Cardiac fibroblast (primary cell): ENCODE data around the gene SPIB.

Source experiments
- DNase-seq, 2 donors: peaks; one replicate each; pipeline versions ENCODE4 v3.0.0 to v3.0.0-alpha.2; 2010; ENCODE audit warnings: low read depth in 2 of 2
- H3K4me3 ChIP-seq, 2 donors: replicated peaks in 1 of 2; 1 replicate in 1 of 2; 2 replicates in 1 of 2; pipeline ENCODE4 v1.5.1; 2011; ENCODE audit warnings: low read depth in 2 of 2, low read length in 2 of 2, mild to moderate bottlenecking in 2 of 2, moderate library complexity in 1 of 2
- CTCF ChIP-seq: IDR thresholded peaks from one replicate; pipeline ENCODE4 v1.5.1; 2011; ENCODE audit warnings: low read depth, mild to moderate bottlenecking, low read length, inconsistent platforms

Gene SPIB

GRCh38 chr19:50393589-50393988, 25.1 kb upstream of the SPIB start:
- H3K4me3 ChIP-seq: no peak overlapping the region
- no peak for DNase-seq

DNA sequence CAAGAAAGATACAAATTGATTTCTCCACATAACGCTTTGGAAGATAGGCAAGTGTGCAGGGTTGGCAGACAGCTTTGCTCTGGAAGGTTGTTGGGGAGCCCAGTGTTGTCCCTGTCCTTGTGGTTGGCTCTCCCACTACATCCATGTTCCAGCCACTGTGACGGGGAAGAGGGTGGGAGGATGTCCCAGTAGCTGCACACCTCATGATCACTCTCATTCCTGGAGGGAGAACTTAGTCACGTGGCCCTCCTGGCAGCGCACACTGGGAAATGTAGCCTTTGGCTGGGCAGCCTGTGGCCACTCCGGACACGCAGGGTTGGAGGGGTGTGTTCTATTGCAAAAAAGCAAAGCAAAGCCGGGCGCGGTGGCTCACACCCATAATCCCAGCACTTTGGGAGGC, 24.7 kb upstream of the SPIB start:
- no peak overlapping the region for H3K4me3 ChIP-seq
- TF ChIP-seq CTCF: no peak
- no peak for DNase-seq

More at GRCh38 chr19:50393589-50393988, 25.1 kb upstream of the SPIB start:
- TF ChIP-seq CTCF: no peak

GRCh38 chr19:50398675-50399367, 19.9 kb upstream of the SPIB start:
- no peak for TF ChIP-seq CTCF
- no peak for DNase-seq
- no peak overlapping the region for H3K4me3 ChIP-seq

GRCh38 chr19:50399368-50399745, 19.4 kb upstream of the SPIB start:
- H3K4me3 ChIP-seq: no peak overlapping the region
- no peak for TF ChIP-seq CTCF
- DNase-seq: no peak

DNA sequence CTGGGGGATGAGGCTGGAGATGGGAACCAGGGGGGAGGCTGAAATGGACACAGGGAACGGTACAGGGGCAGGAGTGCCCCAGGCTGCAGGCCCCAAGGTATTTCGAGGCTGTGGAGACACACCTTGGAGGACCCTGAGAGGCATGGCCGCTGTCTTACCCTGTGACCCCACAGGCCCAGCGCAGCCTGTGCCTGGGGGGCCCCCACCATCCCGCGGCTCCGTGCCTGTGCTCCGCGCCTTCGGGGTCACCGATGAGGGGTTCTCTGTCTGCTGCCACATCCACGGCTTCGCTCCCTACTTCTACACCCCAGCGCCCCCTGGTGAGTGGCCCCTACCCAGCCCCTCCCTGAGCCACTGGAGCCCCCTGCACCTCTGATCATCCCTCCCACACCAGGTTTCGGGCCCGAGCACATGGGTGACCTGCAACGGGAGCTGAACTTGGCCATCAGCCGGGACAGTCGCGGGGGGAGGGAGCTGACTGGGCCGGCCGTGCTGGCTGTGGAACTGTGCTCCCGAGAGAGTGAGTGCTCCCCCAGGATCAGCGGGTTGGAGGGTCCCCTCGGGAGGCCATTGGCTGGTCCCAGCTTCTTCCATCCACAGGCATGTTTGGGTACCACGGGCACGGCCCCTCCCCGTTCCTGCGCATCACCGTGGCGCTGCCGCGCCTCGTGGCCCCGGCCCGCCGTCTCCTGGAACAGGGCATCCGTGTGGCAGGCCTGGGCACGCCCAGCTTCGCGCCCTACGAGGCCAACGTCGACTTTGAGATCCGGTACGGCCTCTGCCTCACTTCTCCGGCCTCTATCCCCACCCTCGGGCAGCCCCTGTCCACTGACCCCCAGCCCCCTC, 16.9 kb upstream of the SPIB start:
- no peak for DNase-seq
- TF ChIP-seq CTCF: no peak
- H3K4me3 ChIP-seq: no peak overlapping the region

GRCh38 chr19:50402544-50403301, 16.0 kb upstream of the SPIB start:
- TF ChIP-seq CTCF: no peak
- DNase-seq: no peak
- H3K4me3 ChIP-seq: no peak overlapping the region
